Gastrocnemius medialis (tissue), 4 donors: ENCODE measurements around the gene JAKMIP1. TPM values are rescaled to one million over a fixed set of nuclear protein-coding genes. Genes with fewer than 3 reads are reported as not detected.

ENCODE experiments used
- ATAC-seq, 2 donors: fragments of 150-250 bp; one replicate each; pipeline ENCODE4 v1.9.1; 2016
- DNase-seq, 2 donors: peaks; one replicate each; pipeline ENCODE4 v3.0.0-alpha.2; 2019
- H3K27ac ChIP-seq, 4 donors: fragments of 200-600 bp; sonication (generic); 1 replicate in 1 of 4; 2 replicates in 3 of 4; pipeline ENCODE4 v1.5.1; 2016 to 2018; ENCODE audit warnings: mild to moderate bottlenecking in 2 of 4, moderate library complexity in 1 of 4
- H3K27me3 ChIP-seq, 3 donors: fragments of 200-600 bp; sonication (generic) in 2 of 3; 1 replicate in 1 of 3; 2 replicates in 2 of 3; pipeline versions ENCODE4 v1.5.1 to v1.6.0; 2016 to 2019; ENCODE audit warnings: mild to moderate bottlenecking in 1 of 3, moderate library complexity in 1 of 3
- H3K36me3 ChIP-seq, 2 donors: fragments of 200-600 bp; sonication (generic) in 1 of 2; one replicate each; pipeline ENCODE4 v1.5.1; 2017 to 2018
- H3K4me1 ChIP-seq, 2 donors: fragments of 200-600 bp; sonication (generic) in 1 of 2; one replicate each; pipeline ENCODE4 v1.5.1; 2016 to 2017; ENCODE audit warnings: mild to moderate bottlenecking in 2 of 2
- H3K4me3 ChIP-seq, 4 donors: fragments of 200-600 bp; sonication (generic) in 3 of 4; 1 replicate in 1 of 4; 2 replicates in 3 of 4; pipeline ENCODE4 v1.5.1; 2016 to 2019; ENCODE audit warnings: mild to moderate bottlenecking in 2 of 4
- H3K9me3 ChIP-seq, 3 donors: fragments of 200-600 bp; sonication (generic) in 2 of 3; 1 replicate in 1 of 3; 2 replicates in 2 of 3; pipeline ENCODE4 v1.5.1; 2016 to 2019
- POLR2A ChIP-seq, 2 donors: fragments of 450-650 bp; IDR thresholded peaks; one replicate each; pipeline ENCODE4 v1.6.1; 2017; ENCODE audit warnings: antibody characterized with exemption in 2 of 2, mild to moderate bottlenecking in 2 of 2, moderate library complexity in 2 of 2
- in situ Hi-C, 4 donors: fragments of 200-750 bp; cut with MboI; loops; one replicate each; pipeline versions ENCODE4 v1.15.0 to v1.8.0; 2017; ENCODE audit warnings: low sequenced_read_pairs in 4 of 4
- intact Hi-C: fragments of 100-400 bp; cut with DNase I; formaldehyde crosslinking; loops from one replicate; pipeline ENCODE4 v1.15.1; 2023; ENCODE audit warnings: low total_unique reads
- total RNA-seq, 4 donors: library from RNA; depleted of rRNA; stranded (reverse); fragments of >200 nt; gene quantifications; one replicate each; pipeline versions ENCODE4 v1.1.0 to v1.2.3, GENCODE V29; 2016
- TF ChIP-seq, protein P1 (sequence below), 5 experiments: fragments of 450-650 bp in 3 of 5; fragments of 200-600 bp in 2 of 5; sonication (generic) in 2 of 5; IDR thresholded peaks in 4 of 5; conservative IDR thresholded peaks in 1 of 5; 1 replicate in 4 of 5; 2 replicates in 1 of 5; pipeline ENCODE4 v1.5.1; 2016 to 2019; ENCODE audit warnings: antibody characterized with exemption in 5 of 5, mild to moderate bottlenecking in 3 of 5, moderate library complexity in 3 of 5

The JAKMIP1 gene
- total RNA-seq, 4 donors from 2014 or later = 0.62 TPM; not detected in 3

GRCh38 chr4:6048537-6048936, 151.8 kb downstream of the JAKMIP1 start:
- no peak for DNase-seq
- in situ Hi-C loops = no loop called here
- no peak overlapping the region for H3K27ac ChIP-seq
- H3K36me3 ChIP-seq = no peaks in the 10 kb centered on the region
- H3K4me1 ChIP-seq = no peaks in the 10 kb centered on the region
- no peaks in the 10 kb centered on the region for H3K9me3 ChIP-seq
- no peak for TF ChIP-seq POLR2A (IDR thresholded peaks at IDR 0.05)
- TF ChIP-seq, protein P1, sequence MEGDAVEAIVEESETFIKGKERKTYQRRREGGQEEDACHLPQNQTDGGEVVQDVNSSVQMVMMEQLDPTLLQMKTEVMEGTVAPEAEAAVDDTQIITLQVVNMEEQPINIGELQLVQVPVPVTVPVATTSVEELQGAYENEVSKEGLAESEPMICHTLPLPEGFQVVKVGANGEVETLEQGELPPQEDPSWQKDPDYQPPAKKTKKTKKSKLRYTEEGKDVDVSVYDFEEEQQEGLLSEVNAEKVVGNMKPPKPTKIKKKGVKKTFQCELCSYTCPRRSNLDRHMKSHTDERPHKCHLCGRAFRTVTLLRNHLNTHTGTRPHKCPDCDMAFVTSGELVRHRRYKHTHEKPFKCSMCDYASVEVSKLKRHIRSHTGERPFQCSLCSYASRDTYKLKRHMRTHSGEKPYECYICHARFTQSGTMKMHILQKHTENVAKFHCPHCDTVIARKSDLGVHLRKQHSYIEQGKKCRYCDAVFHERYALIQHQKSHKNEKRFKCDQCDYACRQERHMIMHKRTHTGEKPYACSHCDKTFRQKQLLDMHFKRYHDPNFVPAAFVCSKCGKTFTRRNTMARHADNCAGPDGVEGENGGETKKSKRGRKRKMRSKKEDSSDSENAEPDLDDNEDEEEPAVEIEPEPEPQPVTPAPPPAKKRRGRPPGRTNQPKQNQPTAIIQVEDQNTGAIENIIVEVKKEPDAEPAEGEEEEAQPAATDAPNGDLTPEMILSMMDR (IDR thresholded peaks at IDR 0.05 in 4 of 5, conservative IDR thresholded peaks at IDR 0.05 in 1 of 5) = no peak
- no peak for ATAC-seq
- H3K4me3 ChIP-seq = no peak overlapping the region
- intact Hi-C loops = no loop called here
- peaks cover 0 to 19% (median 0%) of the 10 kb centered on the region in 3 donors for H3K27me3 ChIP-seq

GRCh38 chr4:6047130-6047673, 153.1 kb downstream of the JAKMIP1 start:
- intact Hi-C loops = no loop called here
- Histone ChIP-seq H3K9me3 (no peaks in the 10 kb centered on the region), H3K4me1 (no peaks in the 10 kb centered on the region), H3K4me3 (no peak overlapping the region), H3K36me3 (no peaks in the 10 kb centered on the region), H3K27ac (no peak overlapping the region), H3K27me3 (peaks cover 0 to 19% (median 0%) of the 10 kb centered on the region in 3 donors)
- DNase-seq = no peak
- in situ Hi-C loops = no loop called here
- no peak for ATAC-seq
- no peak for TF ChIP-seq POLR2A (IDR thresholded peaks at IDR 0.05)
- TF ChIP-seq, protein P1 (IDR thresholded peaks at IDR 0.05 in 4 of 5, conservative IDR thresholded peaks at IDR 0.05 in 1 of 5) = no peak

GRCh38 chr4:6046526-6047129, 153.7 kb downstream of the JAKMIP1 start:
- no peak for DNase-seq
- intact Hi-C loops (no loop called here), in situ Hi-C loops (no loop called here)
- no peaks in the 10 kb centered on the region for H3K36me3 ChIP-seq
- ATAC-seq = no peak
- TF ChIP-seq, protein P1 (IDR thresholded peaks at IDR 0.05 in 4 of 5, conservative IDR thresholded peaks at IDR 0.05 in 1 of 5) = no peak
- TF ChIP-seq POLR2A (IDR thresholded peaks at IDR 0.05) = no peak
- H3K4me3 ChIP-seq = no peak overlapping the region
- no peak overlapping the region for H3K27ac ChIP-seq
- H3K27me3 ChIP-seq = peaks cover 0 to 19% (median 0%) of the 10 kb centered on the region in 3 donors
- H3K9me3 ChIP-seq = no peaks in the 10 kb centered on the region
- H3K4me1 ChIP-seq = no peaks in the 10 kb centered on the region

GRCh38 chr4:6044805-6045204, 155.5 kb downstream of the JAKMIP1 start:
- ATAC-seq (no peak), DNase-seq (no peak)
- intact Hi-C loops = no loop called here
- no peak overlapping the region for H3K4me3 ChIP-seq
- in situ Hi-C loops = no loop called here
- H3K36me3 ChIP-seq = no peaks in the 10 kb centered on the region
- no peaks in the 10 kb centered on the region for H3K4me1 ChIP-seq
- no peak overlapping the region for H3K27ac ChIP-seq
- peaks cover 0 to 5% (median 0%) of the 10 kb centered on the region in 3 donors for H3K27me3 ChIP-seq
- no peaks in the 10 kb centered on the region for H3K9me3 ChIP-seq
- TF ChIP-seq, protein P1 (IDR thresholded peaks at IDR 0.05 in 4 of 5, conservative IDR thresholded peaks at IDR 0.05 in 1 of 5) = no peak
- no peak for TF ChIP-seq POLR2A (IDR thresholded peaks at IDR 0.05)
